IMR-90 (cell line): ENCODE data around the gene SLAMF6.

Experiments
- CEBPB ChIP-seq: IDR thresholded peaks from 2 replicates; pipeline ENCODE4 v1.6.1; 2012; ENCODE audit warnings: low read depth, low read length, improper control_type of control experiment
- CHD1 ChIP-seq: IDR thresholded peaks from 2 replicates; pipeline ENCODE4 v1.6.1; 2012; ENCODE audit warnings: low read depth, low read length, improper control_type of control experiment
- CTCF ChIP-seq: conservative IDR thresholded peaks from 2 replicates; pipeline ENCODE4 v1.5.1; 2012; ENCODE audit warnings: mild to moderate bottlenecking, low read depth, low read length, improper control_type of control experiment
- ELK1 ChIP-seq: fragments of 150-350 bp; IDR thresholded peaks from 2 replicates; pipeline ENCODE4 v1.6.1; 2016; ENCODE audit warnings: low read depth, mild to moderate bottlenecking, low read length, moderate library complexity, borderline replicate concordance
- FOS ChIP-seq: fragments of 150-350 bp; IDR thresholded peaks from 2 replicates; pipeline ENCODE4 v1.6.1; 2016; ENCODE audit warnings: low read depth, low read length
- MXI1 ChIP-seq: IDR thresholded peaks from 2 replicates; pipeline ENCODE4 v1.6.1; 2012; ENCODE audit warnings: low read depth, mild to moderate bottlenecking, low read length, moderate library complexity, borderline replicate concordance
- NFE2L2 ChIP-seq: fragments of 150-350 bp; IDR thresholded peaks from 2 replicates; pipeline ENCODE4 v1.6.1; 2016; ENCODE audit warnings: low read depth, mild to moderate bottlenecking, low read length
- POLR2A ChIP-seq: IDR thresholded peaks from 2 replicates; pipeline ENCODE4 v1.6.1; 2012; ENCODE audit warnings: mild to moderate bottlenecking, low read depth, low read length
- RAD21 ChIP-seq: IDR thresholded peaks from 2 replicates; pipeline ENCODE4 v1.6.1; 2012; ENCODE audit warnings: low read length, improper control_type of control experiment
- RFX5 ChIP-seq: IDR thresholded peaks from 2 replicates; pipeline ENCODE4 v1.8.0; 2012; ENCODE audit warnings: low read depth, mild to moderate bottlenecking, low read length, moderate library complexity
- SMC3 ChIP-seq: fragments of 150-350 bp; IDR thresholded peaks from 2 replicates; pipeline ENCODE4 v1.6.1; 2016; ENCODE audit warnings: low read depth, mild to moderate bottlenecking, antibody characterized with exemption, low read length, moderate library complexity
- USF2 ChIP-seq: fragments of 150-350 bp; IDR thresholded peaks from 2 replicates; pipeline ENCODE4 v1.6.1; 2017; ENCODE audit warnings: mild to moderate bottlenecking, antibody characterized with exemption, low read length, low read depth

GRCh38 chr1:160483505-160484185, 39.4 kb downstream of the SLAMF6 start:
- TF ChIP-seq CTCF: no peak
- no peak for TF ChIP-seq POLR2A
- TF ChIP-seq MXI1: no peak
- no peak for TF ChIP-seq RFX5
- TF ChIP-seq RAD21: no peak
- TF ChIP-seq CEBPB: no peak
- no peak for TF ChIP-seq NFE2L2
- no peak for TF ChIP-seq CHD1
- TF ChIP-seq ELK1: no peak
- TF ChIP-seq USF2: no peak
- no peak for TF ChIP-seq SMC3
- no peak for TF ChIP-seq FOS
